22Rv1 (cell line): Measurements from ENCODE around the gene CCDC170.

Experiments used
- H3K27ac ChIP-seq: fragments of 450-650 bp; 2 replicates; pipeline ENCODE4 v1.5.1; 2017
- ZFX ChIP-seq: fragments of 450-650 bp; IDR thresholded peaks from 2 replicates; pipeline ENCODE4 v1.6.1; 2017; ENCODE audit warnings: antibody characterized with exemption, borderline replicate concordance
- TF ChIP-seq, protein P1 (sequence below): fragments of 450-650 bp; IDR thresholded peaks from 2 replicates; pipeline ENCODE4 v1.5.1; 2017; ENCODE audit warnings: mild to moderate bottlenecking

Gene CCDC170

DNA sequence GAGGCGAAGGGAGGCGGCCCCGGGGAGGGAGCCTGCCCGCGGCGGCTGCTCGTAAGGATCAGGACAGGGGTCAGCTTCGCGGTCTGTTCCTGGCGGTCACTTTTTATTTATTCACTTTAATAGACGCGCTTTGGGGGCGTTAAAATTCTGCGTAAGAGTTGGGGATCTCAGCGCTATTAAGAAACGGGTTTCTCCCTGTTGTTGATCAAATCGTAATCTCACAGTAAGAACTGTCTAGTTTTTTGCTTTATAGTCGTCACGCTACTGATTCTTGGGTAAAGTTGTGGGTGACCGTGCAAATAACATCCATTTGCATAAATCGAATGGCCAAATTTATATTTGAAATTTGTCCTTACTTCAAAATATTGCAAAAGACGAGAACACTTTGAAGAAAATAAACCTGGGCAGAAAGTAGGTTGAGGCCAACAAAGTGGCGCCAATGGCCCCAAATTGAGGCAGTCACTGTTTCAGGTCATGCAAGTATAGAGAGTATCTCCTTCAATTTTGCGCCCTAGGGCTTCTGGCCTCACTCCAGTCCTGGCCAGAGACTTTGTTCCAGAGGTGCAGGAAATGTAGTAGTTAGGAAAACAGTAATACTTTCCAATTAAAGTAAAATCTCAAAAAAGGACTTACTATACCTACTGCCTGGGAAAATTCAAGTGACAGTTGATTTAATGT, 40.9 kb upstream of the CCDC170 start:
- no peak for TF ChIP-seq ZFX
- TF ChIP-seq, protein P1, sequence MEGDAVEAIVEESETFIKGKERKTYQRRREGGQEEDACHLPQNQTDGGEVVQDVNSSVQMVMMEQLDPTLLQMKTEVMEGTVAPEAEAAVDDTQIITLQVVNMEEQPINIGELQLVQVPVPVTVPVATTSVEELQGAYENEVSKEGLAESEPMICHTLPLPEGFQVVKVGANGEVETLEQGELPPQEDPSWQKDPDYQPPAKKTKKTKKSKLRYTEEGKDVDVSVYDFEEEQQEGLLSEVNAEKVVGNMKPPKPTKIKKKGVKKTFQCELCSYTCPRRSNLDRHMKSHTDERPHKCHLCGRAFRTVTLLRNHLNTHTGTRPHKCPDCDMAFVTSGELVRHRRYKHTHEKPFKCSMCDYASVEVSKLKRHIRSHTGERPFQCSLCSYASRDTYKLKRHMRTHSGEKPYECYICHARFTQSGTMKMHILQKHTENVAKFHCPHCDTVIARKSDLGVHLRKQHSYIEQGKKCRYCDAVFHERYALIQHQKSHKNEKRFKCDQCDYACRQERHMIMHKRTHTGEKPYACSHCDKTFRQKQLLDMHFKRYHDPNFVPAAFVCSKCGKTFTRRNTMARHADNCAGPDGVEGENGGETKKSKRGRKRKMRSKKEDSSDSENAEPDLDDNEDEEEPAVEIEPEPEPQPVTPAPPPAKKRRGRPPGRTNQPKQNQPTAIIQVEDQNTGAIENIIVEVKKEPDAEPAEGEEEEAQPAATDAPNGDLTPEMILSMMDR = no peak

DNA sequence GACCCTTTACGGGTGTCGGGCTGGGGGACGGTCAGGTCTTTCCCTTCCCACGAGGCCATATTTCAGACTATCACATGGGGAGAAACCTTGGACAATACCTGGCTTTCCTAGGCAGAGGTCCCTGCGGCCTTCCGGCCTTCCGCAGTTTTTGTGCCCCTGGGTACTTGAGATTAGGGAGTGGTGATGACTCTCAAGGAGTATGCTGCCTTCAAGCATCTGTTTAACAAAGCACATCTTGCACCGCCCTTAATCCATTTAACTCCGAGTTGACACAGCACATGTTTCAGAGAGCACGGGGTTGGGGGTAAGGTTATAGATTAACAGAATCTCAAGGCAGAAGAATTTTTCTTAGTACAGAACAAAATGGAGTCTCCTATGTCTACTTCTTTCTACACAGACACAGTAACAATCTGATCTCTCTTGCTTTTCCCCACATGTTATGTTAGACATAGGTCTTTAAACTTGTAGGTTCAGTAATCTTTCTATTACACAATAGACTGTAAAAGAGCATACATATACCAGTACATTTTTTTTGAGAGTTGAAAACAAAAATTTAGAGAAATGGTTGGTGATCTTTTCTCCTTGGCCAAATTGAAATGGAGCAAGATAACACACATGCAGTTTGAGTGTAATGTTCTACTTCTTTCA, 37.9 kb upstream of the CCDC170 start:
- peak overlapping the region; percentile 26 for H3K27ac ChIP-seq

More for the DNA sequence above, 40.9 kb upstream of the CCDC170 start:
- peak overlapping the region; percentile 87 for H3K27ac ChIP-seq

DNA sequence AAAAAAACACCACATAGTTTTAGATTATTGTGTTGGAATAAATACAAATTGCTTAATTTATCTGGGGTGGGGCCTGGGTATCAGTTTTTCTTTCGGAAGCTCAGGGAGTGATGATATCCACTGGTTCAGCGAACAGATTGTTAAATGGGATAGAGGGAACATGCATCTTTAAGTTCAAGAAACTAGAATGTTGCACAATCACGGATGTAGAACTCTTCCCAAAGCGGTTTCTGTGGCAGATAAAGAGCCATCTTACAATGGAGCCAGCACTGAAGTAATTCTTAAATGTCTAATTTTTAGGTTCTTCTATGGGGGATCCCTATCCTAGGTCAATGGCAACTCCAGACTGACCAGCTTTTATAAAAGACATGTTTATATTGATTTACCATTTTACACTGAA, 32.1 kb upstream of the CCDC170 start:
- TF ChIP-seq ZFX = no peak
- TF ChIP-seq, protein P1 = no peak
- no peak overlapping the region for H3K27ac ChIP-seq

DNA sequence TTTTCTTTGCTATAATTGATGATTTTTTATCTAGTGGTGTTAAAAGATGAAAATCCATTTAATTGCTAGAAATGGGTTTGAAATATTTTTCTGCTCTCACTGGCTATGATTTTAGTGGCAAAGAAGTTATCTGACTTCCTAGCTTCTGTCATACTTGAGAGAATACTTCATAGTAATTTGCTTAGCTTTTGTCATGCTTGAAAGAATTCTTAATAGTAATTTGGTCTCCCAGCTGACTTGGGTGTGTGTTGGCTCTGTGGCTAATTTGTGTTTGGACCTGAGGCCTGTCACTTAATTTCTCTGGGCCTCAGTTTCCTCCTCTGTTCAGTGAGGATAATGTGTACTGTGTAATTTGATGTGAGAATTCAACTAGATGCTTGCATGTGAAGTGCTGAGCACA, 29.1 kb upstream of the CCDC170 start:
- H3K27ac ChIP-seq = no peak overlapping the region
- TF ChIP-seq, protein P1 = no peak
- TF ChIP-seq ZFX = no peak

DNA sequence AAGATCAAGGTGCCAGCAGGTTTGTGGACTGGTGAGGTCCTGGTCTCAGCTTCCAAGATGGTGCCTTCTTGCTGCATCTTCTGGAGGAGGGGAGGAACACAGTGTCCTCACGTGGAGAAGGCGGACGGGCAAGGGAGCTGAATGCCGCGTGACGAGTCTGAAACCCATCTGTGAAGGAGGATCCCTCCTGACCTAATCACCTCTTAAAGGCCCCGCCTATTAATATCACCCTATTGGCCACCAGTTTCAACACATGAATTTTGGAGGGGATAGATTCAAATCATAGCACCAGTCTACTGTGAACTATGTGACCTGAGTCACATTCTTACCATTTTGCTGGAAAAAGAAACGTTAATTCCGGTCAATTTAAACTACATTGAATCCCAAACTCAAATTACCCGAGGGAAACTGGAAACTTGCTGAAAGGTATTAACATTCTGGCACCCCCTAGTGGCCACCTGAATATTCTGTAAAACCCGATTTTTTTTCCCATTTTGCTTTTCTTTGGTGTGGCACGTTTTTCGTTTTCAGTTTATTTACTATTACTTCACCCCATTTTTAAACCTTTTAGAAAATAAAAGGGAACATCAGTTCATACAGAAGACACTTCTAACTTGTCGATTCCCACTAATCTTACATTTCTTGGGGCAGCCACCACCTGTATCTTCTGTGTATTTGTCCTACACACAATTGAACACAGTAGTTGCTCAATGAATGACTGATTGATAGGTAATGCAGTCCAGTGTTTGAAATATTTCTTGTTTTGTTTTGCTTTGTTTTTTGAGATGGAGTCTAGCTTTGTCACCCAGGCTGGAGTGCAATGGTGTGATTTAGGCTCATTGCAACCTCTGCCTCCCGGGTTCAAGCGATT, 17.9 kb upstream of the CCDC170 start:
- no peak for TF ChIP-seq ZFX
- TF ChIP-seq, protein P1 = peak; percentile 86
- no peak overlapping the region for H3K27ac ChIP-seq

DNA sequence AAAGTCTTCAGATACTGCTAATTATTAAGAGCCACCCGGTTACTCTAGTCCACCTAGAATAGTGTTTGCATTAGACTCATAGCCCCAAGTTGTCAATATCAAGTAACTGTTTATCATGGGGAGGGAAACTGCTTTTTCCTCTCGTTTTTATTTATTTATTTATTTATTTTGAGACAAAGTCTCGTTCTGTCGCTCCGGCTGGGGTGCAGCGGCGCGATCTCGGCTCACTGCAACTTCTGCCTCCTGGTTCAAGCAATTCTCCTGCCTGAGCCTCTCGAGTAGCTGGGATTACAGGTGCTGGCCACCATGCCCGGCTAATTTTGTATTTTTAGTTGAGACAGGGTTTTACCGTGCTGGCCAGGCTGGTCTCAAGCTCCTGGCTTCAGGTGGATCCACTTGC, 16.1 kb upstream of the CCDC170 start:
- TF ChIP-seq, protein P1 = no peak
- TF ChIP-seq ZFX = no peak
- no peak overlapping the region for H3K27ac ChIP-seq

DNA sequence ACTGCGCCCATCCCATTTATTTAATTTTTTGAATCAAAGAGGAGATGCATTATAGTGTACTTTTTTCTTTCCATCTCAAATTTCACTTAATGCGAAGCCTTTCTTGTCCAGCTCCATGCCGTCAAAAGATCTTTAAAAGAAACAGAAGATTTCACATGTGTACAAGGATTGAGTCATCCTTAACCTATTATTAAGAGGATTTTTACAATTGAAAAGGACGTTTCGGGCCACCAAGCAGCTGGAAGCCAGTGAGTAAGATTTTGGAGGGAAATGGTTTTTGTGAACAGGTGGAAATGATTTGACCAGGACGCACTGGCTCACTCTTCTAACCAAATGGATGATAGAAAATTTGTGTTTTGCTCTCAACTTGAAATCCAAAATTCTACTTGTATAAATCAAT, 15.1 kb upstream of the CCDC170 start:
- no peak overlapping the region for H3K27ac ChIP-seq
- no peak for TF ChIP-seq ZFX
- TF ChIP-seq, protein P1 = no peak
